Duodenal mucosa (tissue), 2 donors: ENCODE measurements around the gene CMTM3.
"Not testable (repeated sequence)": the region's sequence is repeated elsewhere in the genome, so short reads cannot be mapped to it uniquely, and the experiment has no call there.

ENCODE experiments used
- H3K27ac ChIP-seq: one replicate; pipeline ENCODE4 v1.7.0; 2013; ENCODE audit warnings: low read depth, low read length
- H3K27me3 ChIP-seq, 2 donors: one replicate each; pipeline ENCODE4 v1.7.0; 2013; ENCODE audit warnings: low read length in 2 of 2, control low read depth in 1 of 2; ENCODE audit not compliant: insufficient read depth in 2 of 2, control insufficient read depth in 1 of 2
- H3K36me3 ChIP-seq, 2 donors: one replicate each; pipeline ENCODE4 v1.7.0; 2013; ENCODE audit warnings: low read length in 2 of 2, control low read depth in 1 of 2; ENCODE audit not compliant: insufficient read depth in 2 of 2, control insufficient read depth in 1 of 2
- H3K4me1 ChIP-seq, 2 donors: one replicate each; pipeline ENCODE4 v1.7.0; 2013; ENCODE audit warnings: low read length in 2 of 2, control low read depth in 1 of 2; ENCODE audit not compliant: insufficient read depth in 2 of 2, control insufficient read depth in 1 of 2
- H3K4me3 ChIP-seq, 2 donors: one replicate each; pipeline ENCODE4 v1.7.0; 2013; ENCODE audit warnings: low read length in 2 of 2, low read depth in 1 of 2
- H3K9ac ChIP-seq, 2 donors: one replicate each; pipeline ENCODE4 v1.7.0; 2013; ENCODE audit warnings: low read length in 2 of 2, low read depth in 1 of 2
- H3K9me3 ChIP-seq, 2 donors: one replicate each; pipeline ENCODE4 v1.7.0; 2013; ENCODE audit warnings: low read length in 2 of 2, control low read depth in 1 of 2; ENCODE audit not compliant: control insufficient read depth in 1 of 2

Gene CMTM3

DNA sequence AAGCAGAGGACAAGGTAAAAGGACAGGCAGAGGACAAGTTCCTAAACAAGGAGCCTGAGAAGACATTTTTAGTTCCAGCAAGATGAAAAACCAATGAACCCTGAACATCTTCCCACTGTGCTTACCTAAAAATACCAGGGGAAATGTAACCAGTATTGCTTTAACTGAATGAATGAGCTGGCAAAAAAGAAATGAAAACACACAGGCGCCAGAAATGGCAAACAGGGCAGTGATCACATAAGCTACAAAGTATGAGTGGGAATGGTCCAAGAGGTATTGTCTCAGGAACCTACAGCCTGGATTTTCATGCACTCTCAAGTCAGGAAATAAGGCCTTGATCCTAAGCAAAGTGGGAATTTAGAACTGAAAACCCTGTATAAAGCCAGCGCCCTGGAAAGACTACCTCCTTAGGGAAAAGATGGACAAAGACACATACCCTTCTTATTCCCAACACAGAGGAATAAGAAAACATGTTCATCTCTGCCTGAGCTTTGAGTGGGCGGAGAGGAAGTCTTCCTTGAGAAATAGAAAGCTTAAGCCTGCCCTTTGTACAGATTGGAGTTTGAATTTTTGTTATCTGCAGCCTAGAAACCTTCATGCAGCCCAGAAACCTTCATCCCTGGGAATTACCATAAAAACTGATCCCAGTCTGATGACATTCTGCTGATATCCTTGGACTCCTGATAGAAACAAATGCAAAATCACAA lies 23.1 kb upstream of the CMTM3 start:
- Histone ChIP-seq H3K4me3 (no peak overlapping the region), H3K36me3 (no peaks in the 10 kb centered on the region), H3K9me3 (no peaks in the 10 kb centered on the region), H3K27me3 (peaks cover 14 to 20% of the 10 kb centered on the region in 2 donors), H3K9ac (no peak overlapping the region), H3K27ac (no peak overlapping the region), H3K4me1 (peaks cover 7 to 15% of the 10 kb centered on the region in 2 donors)

DNA sequence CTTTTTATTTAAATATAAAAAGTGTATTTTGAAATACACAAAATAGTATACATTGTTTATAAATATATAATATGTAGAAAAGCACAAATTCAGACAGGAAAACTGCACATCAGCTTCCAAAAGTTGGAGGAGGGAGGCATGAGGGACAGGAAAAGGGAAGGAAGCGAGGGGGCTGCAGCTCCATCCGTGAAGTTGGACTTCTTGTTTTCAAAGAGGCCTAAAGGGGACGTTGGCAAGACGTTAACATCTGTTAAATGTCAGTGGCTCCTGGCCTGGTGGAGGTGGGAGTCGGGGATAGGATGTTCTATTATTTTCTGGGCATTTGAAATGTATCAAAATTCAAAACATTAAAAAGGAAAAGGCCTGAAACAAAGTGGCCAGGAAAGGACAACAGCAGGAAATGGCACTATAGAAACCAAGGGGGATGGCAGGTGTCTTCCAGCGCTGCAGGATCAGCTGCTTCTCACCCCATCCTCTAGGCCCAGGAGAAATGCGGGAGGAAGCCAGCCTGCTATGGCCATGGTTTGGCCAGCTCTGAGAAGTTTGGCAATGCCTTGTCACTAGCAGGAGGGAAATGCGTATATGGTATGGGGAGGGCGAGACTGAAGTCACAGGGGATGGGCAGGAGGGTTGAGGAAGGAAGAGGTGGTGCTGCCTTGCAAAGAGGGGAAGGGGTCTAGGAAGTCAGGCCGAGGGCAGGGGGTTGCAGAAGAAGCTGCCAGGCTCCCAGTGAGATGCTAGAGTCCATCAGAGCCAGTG lies 18.8 kb upstream of the CMTM3 start:
- Histone ChIP-seq H3K27me3 (no peaks in the 10 kb centered on the region), H3K9me3 (no peaks in the 10 kb centered on the region), H3K27ac (no peak overlapping the region), H3K36me3 (no peaks in the 10 kb centered on the region), H3K4me3 (no peak overlapping the region), H3K9ac (no peak overlapping the region), H3K4me1 (peaks cover 7% of the 10 kb centered on the region in 2 donors)

DNA sequence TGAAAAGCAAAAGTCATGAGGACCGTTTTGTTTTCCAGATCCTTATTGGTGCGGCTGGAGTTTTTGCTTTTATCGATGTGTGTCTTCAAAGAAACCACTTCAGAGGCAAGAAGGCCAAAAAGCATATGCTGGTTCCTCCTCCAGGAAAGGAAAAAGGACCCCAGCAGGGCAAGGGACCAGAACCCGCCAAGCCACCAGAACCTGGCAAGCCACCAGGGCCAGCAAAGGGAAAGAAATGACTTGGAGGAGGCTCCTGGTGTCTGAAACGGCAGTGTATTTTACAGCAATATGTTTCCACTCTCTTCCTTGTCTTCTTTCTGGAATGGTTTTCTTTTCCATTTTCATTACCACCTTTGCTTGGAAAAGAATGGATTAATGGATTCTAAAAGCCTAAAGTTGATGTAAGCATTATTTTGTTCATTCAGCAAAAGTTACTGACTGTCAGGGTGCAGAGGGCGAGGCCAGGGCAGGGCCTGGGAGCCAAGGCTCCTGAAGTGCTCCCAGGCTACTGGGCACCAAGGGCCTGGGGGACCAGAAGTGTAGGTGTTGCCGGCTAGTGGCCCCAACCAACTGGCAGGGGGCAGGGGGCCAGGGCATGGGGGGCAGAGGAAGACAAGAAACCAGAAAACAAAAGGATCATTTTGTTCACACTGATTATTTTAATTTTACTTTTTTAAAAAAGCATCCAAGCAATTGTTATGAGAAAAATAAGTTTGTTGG lies 16.5 kb upstream of the CMTM3 start:
- no peak overlapping the region for H3K9ac ChIP-seq
- no peak overlapping the region for H3K27ac ChIP-seq
- H3K9me3 ChIP-seq: no peaks in the 10 kb centered on the region
- no peaks in the 10 kb centered on the region for H3K36me3 ChIP-seq
- no peaks in the 10 kb centered on the region for H3K4me1 ChIP-seq
- no peak overlapping the region for H3K4me3 ChIP-seq
- H3K27me3 ChIP-seq: no peaks in the 10 kb centered on the region

DNA sequence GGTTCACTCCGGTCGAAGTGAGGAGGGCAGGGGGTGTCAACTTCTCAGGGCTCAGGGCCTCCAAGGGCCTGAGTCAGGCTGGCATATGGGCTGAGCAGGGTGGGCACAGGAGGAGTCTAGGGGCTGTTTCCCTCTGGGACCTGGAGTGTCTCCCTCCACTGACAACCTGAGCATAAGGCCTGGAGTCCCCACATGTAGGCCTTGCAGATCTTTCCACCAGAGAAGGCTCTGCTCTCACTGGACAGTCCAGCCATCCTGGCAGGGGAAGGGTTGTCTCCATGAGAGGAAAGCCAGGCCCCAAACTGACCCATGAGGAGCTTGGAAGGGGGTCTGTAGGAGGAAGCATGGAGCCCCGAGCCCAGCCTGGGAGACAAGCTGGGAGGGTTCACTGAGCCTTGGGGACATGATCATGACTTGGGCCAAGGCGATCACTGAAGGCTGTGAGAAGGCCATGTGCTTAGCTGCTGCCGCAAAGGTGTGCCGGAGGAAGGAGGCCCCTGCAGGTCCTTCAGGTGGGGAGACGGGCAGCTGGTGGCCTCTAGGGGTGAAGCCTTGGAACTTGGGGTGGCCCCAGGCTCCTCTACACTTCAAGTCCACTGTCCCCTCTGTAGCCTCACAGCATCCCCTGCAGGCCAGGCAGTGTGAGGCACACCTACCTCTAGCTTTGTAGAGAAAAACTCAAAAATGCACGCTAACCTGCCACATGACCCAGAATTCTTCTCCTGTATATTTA lies 15.4 kb upstream of the CMTM3 start:
- H3K4me1 ChIP-seq: no peaks in the 10 kb centered on the region
- no peak overlapping the region for H3K9ac ChIP-seq
- no peaks in the 10 kb centered on the region for H3K9me3 ChIP-seq
- H3K4me3 ChIP-seq: no peak overlapping the region
- no peaks in the 10 kb centered on the region for H3K27me3 ChIP-seq
- H3K27ac ChIP-seq: no peak overlapping the region
- H3K36me3 ChIP-seq: no peaks in the 10 kb centered on the region

DNA sequence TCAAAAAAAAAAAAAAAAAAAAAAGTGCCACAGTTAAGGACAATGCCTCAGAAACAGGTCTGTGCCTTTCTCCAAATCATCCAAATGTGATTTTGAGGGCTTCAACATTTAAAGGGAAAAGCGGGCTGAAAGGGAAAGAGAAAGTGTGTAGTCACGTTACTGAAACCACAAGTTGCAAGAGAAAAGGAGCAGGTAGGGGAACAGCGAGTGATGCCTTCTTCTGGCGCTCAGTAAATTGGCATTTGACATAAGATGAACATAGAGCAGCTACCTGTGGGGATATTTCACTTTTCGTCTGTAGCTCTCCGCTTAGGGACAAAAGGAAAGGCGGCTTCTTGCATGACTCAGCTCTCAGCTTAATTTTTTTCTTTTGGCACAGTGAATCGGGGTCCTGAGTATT lies 14.2 kb upstream of the CMTM3 start:
- Histone ChIP-seq H3K4me3 (peak overlapping the region in 1 of 2 donors; percentile 43), H3K9ac (no peak overlapping the region), H3K4me1 (no peaks in the 10 kb centered on the region), H3K27me3 (no peaks in the 10 kb centered on the region), H3K9me3 (no peaks in the 10 kb centered on the region), H3K36me3 (no peaks in the 10 kb centered on the region), H3K27ac (no peak overlapping the region)

DNA sequence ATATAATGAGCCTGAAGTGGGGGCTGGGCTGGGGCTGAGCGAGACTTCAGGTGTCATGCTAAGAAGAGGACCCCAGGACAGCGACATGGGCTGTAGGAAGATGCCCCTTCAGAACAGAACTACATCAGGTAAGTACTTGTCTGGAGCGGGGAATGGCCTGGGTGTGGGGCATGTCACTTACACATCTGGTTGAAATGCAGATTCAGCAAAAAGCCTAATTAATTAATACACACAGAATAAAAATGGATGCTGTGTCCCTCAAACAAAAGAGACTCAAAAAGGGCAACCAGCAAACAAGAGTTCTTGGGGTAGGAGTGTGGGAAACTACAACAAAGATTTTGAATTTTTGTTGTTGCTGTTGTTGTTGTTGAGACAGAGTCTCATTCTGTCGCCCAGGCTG lies 13.5 kb upstream of the CMTM3 start:
- no peaks in the 10 kb centered on the region for H3K9me3 ChIP-seq

DNA sequence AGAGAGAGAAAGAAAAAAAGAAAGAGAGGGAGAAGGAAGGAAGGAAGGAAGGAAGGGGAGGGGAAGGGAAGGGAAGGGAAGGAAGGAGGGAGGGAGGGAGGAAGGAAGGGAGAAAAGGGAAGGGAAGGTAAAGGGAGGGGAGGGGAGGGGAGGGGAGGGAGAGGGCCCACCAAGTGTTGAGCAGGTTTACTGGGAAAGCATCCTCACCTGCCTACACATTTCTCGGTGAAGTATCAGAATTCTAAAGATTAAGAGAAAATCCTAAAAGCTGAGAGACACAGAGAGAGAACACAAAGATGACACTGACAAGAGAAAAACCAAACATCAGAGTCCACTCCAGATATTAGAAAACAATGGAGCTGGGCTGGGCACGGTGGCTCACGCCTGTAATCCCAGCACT lies 12.3 kb upstream of the CMTM3 start:
- Histone ChIP-seq H3K36me3 (no peaks in the 10 kb centered on the region), H3K27me3 (no peaks in the 10 kb centered on the region), H3K4me1 (no peaks in the 10 kb centered on the region), H3K27ac (no peak overlapping the region), H3K9me3 (no peaks in the 10 kb centered on the region), H3K9ac (no peak overlapping the region), H3K4me3 (no peak overlapping the region)

More for the DNA sequence above, 13.5 kb upstream of the CMTM3 start:
- Histone ChIP-seq H3K36me3 (no peaks in the 10 kb centered on the region), H3K27ac (no peak overlapping the region), H3K27me3 (no peaks in the 10 kb centered on the region), H3K9ac (no peak overlapping the region), H3K4me3 (no peak overlapping the region), H3K4me1 (no peaks in the 10 kb centered on the region)

DNA sequence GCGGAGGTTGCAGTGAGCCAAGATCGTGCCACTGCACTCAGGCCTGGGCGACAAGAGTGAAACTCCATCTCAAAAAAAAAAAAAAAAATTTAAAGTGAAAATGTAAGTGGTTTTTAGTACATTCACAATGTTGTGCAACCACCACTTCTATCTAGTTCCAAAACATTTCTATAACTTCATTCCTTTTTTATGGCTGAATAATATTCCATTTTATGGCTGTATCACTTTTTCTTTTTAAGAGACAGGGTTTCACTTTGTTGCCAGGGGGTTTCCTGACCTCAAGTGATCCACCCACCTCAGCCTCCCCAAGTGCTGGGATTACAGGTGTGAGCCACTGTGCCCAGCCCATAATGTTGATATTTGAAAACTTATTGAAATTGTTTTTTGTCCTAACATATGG lies 11.7 kb upstream of the CMTM3 start:
- H3K27me3 ChIP-seq: no peaks in the 10 kb centered on the region
- no peak overlapping the region for H3K27ac ChIP-seq
- H3K36me3 ChIP-seq: no peaks in the 10 kb centered on the region
- no peaks in the 10 kb centered on the region for H3K4me1 ChIP-seq
- H3K9me3 ChIP-seq: no peaks in the 10 kb centered on the region
- H3K9ac ChIP-seq: no peak overlapping the region
- H3K4me3 ChIP-seq: no peak overlapping the region

DNA sequence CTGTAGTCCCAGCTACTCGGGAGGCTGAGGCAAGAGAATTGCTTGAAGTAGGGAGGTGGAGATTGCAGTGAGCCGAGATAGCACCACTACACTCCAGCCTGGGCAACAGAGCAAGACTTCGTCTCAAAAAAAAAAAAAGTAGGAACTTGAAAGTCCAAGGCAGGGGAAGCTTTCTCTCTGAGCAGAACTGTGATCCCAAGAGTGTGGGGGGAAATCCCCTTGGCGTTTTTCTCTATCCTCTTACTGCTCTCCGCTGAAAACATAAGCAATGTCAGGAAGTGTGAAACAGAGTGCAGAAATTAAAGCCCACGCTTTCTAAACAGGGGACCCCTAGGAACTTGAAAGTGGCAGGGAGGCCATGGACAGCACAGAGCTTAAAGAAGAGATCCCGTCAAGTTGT lies 9.8 kb upstream of the CMTM3 start:
- Histone ChIP-seq H3K9ac (no peak overlapping the region), H3K9me3 (no peaks in the 10 kb centered on the region), H3K36me3 (no peaks in the 10 kb centered on the region), H3K27me3 (no peaks in the 10 kb centered on the region), H3K4me1 (no peaks in the 10 kb centered on the region), H3K27ac (no peak overlapping the region), H3K4me3 (no peak overlapping the region)

DNA sequence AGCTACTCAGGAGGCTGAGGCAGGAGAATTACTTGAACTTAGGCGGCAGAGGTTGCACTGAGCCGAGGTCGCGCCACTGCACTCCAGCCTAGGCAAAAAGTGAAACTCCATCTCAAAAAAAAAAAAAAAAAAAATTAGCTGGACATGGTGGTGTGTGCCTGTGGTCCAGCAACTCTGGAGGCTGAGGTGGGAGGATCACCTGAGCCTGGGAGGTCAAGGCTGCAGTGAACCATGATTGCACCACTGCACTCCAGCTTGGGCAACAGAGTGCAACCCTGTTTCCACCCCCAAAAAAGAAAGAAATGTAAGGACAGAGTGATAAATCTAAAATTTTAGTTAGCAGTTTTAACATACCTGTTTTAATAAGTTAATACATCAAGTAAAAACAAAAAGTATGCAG lies 7.9 kb upstream of the CMTM3 start:
- H3K27ac ChIP-seq, H3K4me1 ChIP-seq, H3K9ac ChIP-seq, H3K4me3 ChIP-seq, H3K36me3 ChIP-seq, H3K27me3 ChIP-seq, H3K9me3 ChIP-seq: not testable (repeated sequence)
